ENCODE measurements around the gene HDAC6.
"Not testable (repeated sequence)": the region's sequence is repeated elsewhere in the genome, so short reads cannot be mapped to it uniquely, and the experiment has no call there.

The HDAC6 gene

DNA sequence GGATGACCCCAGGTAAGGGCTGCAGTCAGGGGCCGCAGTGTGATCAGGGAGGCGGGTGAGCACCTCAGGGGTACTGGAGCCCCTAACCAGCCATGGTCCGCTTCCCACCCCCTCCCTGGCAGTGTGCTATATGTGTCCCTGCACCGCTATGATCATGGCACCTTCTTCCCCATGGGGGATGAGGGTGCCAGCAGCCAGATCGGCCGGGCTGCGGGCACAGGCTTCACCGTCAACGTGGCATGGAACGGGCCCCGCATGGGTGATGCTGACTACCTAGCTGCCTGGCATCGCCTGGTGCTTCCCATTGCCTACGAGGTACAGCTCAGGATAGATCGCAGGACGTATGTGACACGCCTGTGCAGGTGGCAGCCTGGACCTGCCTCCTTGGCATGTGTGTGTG lies 16.2 kb downstream of the HDAC6 start (continued):
- TF ChIP-seq, protein P1, sequence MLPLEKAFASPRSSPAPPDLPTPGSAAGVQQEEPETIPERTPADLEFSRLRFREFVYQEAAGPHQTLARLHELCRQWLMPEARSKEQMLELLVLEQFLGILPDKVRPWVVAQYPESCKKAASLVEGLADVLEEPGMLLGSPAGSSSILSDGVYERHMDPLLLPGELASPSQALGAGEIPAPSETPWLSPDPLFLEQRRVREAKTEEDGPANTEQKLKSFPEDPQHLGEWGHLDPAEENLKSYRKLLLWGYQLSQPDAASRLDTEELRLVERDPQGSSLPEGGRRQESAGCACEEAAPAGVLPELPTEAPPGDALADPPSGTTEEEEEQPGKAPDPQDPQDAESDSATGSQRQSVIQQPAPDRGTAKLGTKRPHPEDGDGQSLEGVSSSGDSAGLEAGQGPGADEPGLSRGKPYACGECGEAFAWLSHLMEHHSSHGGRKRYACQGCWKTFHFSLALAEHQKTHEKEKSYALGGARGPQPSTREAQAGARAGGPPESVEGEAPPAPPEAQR (tag by site-specific recombination; IDR thresholded peaks at IDR 0.05) = no peak
- no peak for TF ChIP-seq ZNF114 (tag by site-specific recombination; IDR thresholded peaks at IDR 0.05)
- no peak for TF ChIP-seq ZBTB10 (tag by site-specific recombination; IDR thresholded peaks at IDR 0.05)
- no peak for TF ChIP-seq ZNF350 (tag by site-specific recombination; IDR thresholded peaks at IDR 0.05)
- no peak for TF ChIP-seq ZNF529 (tag by site-specific recombination; IDR thresholded peaks at IDR 0.05; ENCODE audit: insufficient replicate concordance)

DNA sequence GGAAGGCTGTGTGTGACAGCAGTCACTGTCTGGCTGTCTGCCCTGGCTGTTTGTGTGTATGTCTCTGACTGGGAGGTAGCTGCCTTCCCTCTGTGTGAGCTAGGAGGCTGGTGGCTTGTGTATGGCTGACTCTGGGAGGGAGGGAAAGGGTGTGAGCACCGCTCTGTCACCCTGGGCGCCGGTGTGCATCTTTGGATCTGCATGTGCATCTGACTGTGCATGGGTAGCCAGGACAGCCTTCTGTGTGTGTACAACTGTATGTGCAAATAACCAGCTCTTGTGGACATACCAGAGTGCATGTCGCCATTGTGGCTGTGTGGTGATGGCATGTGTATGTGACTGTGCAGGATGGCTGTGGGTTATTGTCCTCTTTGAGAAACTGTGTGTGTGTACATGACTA lies 17.0 kb downstream of the HDAC6 start:
- H3K36me3 ChIP-seq (ENCODE audit: control insufficient read depth in 2 of 2, insufficient read depth in 1 of 2, low read length in 2 of 2) = peaks cover 0 to 72% of the 10 kb centered on the region in 2 experiments; a peak in 1 of 3 replicates

GRCh38 chrX:48819394-48819793 lies 17.5 kb downstream of the HDAC6 start:
- POLR2A ChIA-PET; H3K27ac ChIP-seq (ENCODE audit: extremely low read depth, low read depth, low read length); CTCF ChIA-PET; H3K4me3 ChIP-seq (ENCODE audit: low read depth, low read length); H3K9me3 ChIP-seq (ENCODE audit: control insufficient read depth, insufficient read depth, low read depth, low read length); H3K4me1 ChIP-seq (ENCODE audit: control insufficient read depth, insufficient read depth, low read length): not testable (repeated sequence)
- H3K36me3 ChIP-seq (ENCODE audit: control insufficient read depth in 2 of 2, insufficient read depth in 1 of 2, low read length in 2 of 2) = peaks cover 0 to 72% of the 10 kb centered on the region in 2 experiments; a peak in 1 of 3 replicates

More for the DNA sequence above, 17.0 kb downstream of the HDAC6 start:
- ChIA-PET CTCF (no interaction called here), POLR2A (no interaction called here)
- H3K4me3 ChIP-seq (ENCODE audit: low read depth, low read length) = no peak overlapping the region
- no peaks in the 10 kb centered on the region for H3K9me3 ChIP-seq (ENCODE audit: control insufficient read depth, insufficient read depth, low read depth, low read length)
- TF ChIP-seq ZNF600 (tag by site-specific recombination; IDR thresholded peaks at IDR 0.05) (0 out of 2 replicates have a peak, but pooled peaks have one; percentile 22), ZNF274 (IDR thresholded peaks at IDR 0.05; ENCODE audit: low read length) (no peak), ZNF274 (tag by site-specific recombination; IDR thresholded peaks at IDR 0.05; ENCODE audit: borderline replicate concordance) (no peak)
- no peak overlapping the region for H3K27ac ChIP-seq (ENCODE audit: extremely low read depth, low read depth, low read length)
- H3K4me1 ChIP-seq (ENCODE audit: control insufficient read depth, insufficient read depth, low read length) = no peaks in the 10 kb centered on the region

DNA sequence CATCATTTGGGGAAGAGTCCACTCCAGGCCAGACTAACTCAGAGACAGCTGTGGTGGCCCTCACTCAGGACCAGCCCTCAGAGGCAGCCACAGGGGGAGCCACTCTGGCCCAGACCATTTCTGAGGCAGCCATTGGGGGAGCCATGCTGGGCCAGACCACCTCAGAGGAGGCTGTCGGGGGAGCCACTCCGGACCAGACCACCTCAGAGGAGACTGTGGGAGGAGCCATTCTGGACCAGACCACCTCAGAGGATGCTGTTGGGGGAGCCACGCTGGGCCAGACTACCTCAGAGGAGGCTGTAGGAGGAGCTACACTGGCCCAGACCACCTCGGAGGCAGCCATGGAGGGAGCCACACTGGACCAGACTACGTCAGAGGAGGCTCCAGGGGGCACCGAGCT lies 21.2 kb downstream of the HDAC6 start:
- no peak overlapping the region for H3K4me3 ChIP-seq (ENCODE audit: low read depth, low read length)
- ChIA-PET CTCF (interaction anchor here (1.4 kb wide), 1 partner anchor 11 kb away, joined by 5 read pairs; no protein-coding TSS in a partner anchor), POLR2A (no interaction called here)
- H3K9me3 ChIP-seq (ENCODE audit: control insufficient read depth, insufficient read depth, low read depth, low read length) = no peaks in the 10 kb centered on the region
- H3K4me1 ChIP-seq (ENCODE audit: control insufficient read depth, insufficient read depth, low read length) = no peaks in the 10 kb centered on the region
- H3K27ac ChIP-seq (ENCODE audit: extremely low read depth, low read depth, low read length) = no peak overlapping the region
- TF ChIP-seq ZNF302 (tag by site-specific recombination; IDR thresholded peaks at IDR 0.05; ENCODE audit: low read depth) (no peak), GLIS1 (tag by site-specific recombination; IDR thresholded peaks at IDR 0.05) (peak; percentile 32), ZBTB26 (tag by site-specific recombination; optimal IDR thresholded peaks at IDR 0.05) (no peak), ZNF501 (tag by site-specific recombination; IDR thresholded peaks at IDR 0.05) (no peak)
- TF ChIP-seq, protein P2, sequence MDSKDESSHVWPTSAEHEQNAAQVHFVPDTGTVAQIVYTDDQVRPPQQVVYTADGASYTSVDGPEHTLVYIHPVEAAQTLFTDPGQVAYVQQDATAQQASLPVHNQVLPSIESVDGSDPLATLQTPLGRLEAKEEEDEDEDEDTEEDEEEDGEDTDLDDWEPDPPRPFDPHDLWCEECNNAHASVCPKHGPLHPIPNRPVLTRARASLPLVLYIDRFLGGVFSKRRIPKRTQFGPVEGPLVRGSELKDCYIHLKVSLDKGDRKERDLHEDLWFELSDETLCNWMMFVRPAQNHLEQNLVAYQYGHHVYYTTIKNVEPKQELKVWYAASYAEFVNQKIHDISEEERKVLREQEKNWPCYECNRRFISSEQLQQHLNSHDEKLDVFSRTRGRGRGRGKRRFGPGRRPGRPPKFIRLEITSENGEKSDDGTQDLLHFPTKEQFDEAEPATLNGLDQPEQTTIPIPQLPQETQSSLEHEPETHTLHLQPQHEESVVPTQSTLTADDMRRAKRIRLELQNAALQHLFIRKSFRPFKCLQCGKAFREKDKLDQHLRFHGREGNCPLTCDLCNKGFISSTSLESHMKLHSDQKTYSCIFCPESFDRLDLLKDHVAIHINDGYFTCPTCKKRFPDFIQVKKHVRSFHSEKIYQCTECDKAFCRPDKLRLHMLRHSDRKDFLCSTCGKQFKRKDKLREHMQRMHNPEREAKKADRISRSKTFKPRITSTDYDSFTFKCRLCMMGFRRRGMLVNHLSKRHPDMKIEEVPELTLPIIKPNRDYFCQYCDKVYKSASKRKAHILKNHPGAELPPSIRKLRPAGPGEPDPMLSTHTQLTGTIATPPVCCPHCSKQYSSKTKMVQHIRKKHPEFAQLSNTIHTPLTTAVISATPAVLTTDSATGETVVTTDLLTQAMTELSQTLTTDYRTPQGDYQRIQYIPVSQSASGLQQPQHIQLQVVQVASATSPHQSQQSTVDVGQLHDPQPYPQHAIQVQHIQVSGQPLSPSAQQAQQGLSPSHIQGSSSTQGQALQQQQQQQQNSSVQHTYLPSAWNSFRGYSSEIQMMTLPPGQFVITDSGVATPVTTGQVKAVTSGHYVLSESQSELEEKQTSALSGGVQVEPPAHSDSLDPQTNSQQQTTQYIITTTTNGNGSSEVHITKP (tag by site-specific recombination; IDR thresholded peaks at IDR 0.05) = peak; percentile 98
- peaks cover 0 to 66% of the 10 kb centered on the region in 2 experiments; a peak in 1 of 3 replicates for H3K36me3 ChIP-seq (ENCODE audit: control insufficient read depth in 2 of 2, insufficient read depth in 1 of 2, low read length in 2 of 2)

Data from HEK293 (cell line).